A673 (cell line): Measurements from ENCODE around the gene FOXO1. TPM values are rescaled to one million over a fixed set of nuclear protein-coding genes. Genes with fewer than 3 reads are reported as not detected.

ENCODE experiments used
- BruUV-seq: library from RNA; stranded (reverse); fragments of 400-500 nt; replicated peaks from 2 replicates; lab custom pipeline; 2021; lab: Mats Ljungman, UMichigan
- CTCF ChIA-PET: fragments of 300-600 bp; sonication (Branson Sonifier 250); formaldehyde crosslinking; loops from one replicate; lab custom pipeline; 2022; ENCODE audit warnings: antibody characterized with exemption; lab: Charles Lee
- POLR2A ChIA-PET: fragments of 300-600 bp; sonication (Branson Sonifier 250); formaldehyde crosslinking; loops from one replicate; lab custom pipeline; 2022; ENCODE audit warnings: antibody characterized with exemption; ENCODE audit not compliant: low non-redundant PET; lab: Charles Lee
- DNase-seq: peaks from one replicate; pipeline ENCODE4 v3.0.0-alpha.2; 2015; ENCODE audit warnings: low spot score
- H3K27ac ChIP-seq: fragments of 200-600 bp; sonication (generic); 2 replicates; pipeline ENCODE4 v1.5.1; 2016; ENCODE audit warnings: mixed run types, low read depth, mild to moderate bottlenecking, mixed read lengths, antibody characterized with exemption, low read length; ENCODE audit not compliant: poor library complexity, severe bottlenecking
- H3K27me3 ChIP-seq: fragments of 200-600 bp; sonication (generic); replicated peaks from 2 replicates; pipeline ENCODE4 v1.6.1; 2017; ENCODE audit warnings: mixed run types, low read depth, mild to moderate bottlenecking, mixed read lengths, antibody characterized with exemption, low read length; ENCODE audit not compliant: insufficient read depth, poor library complexity
- H3K36me3 ChIP-seq: fragments of 200-600 bp; sonication (generic); 2 replicates; pipeline ENCODE4 v1.6.1; 2016; ENCODE audit warnings: mixed run types, mild to moderate bottlenecking, mixed read lengths, antibody characterized with exemption, low read length; ENCODE audit not compliant: insufficient read depth, poor library complexity, severe bottlenecking
- H3K4me1 ChIP-seq: fragments of 200-600 bp; sonication (generic); 2 replicates; pipeline ENCODE4 v1.6.1; 2017; ENCODE audit warnings: mixed run types, mild to moderate bottlenecking, mixed read lengths, antibody characterized with exemption, low read length; ENCODE audit not compliant: insufficient read depth, poor library complexity, severe bottlenecking
- H3K4me3 ChIP-seq: fragments of 200-600 bp; sonication (generic); 2 replicates; pipeline ENCODE4 v1.5.1; 2016; ENCODE audit warnings: low read depth, mixed run types, mild to moderate bottlenecking, mixed read lengths, low read length; ENCODE audit not compliant: poor library complexity, severe bottlenecking
- H3K9me3 ChIP-seq: fragments of 200-600 bp; sonication (generic); 2 replicates; pipeline ENCODE4 v1.6.1; 2016; ENCODE audit warnings: mixed run types, low read depth, mild to moderate bottlenecking, mixed read lengths, antibody characterized with exemption, low read length; ENCODE audit not compliant: poor library complexity, severe bottlenecking
- CTCF ChIP-seq: fragments of 300-800, 200-600 bp; sonication (generic); conservative IDR thresholded peaks from 2 replicates; pipeline ENCODE4 v1.5.1; 2017; ENCODE audit warnings: low read depth, mild to moderate bottlenecking, antibody characterized with exemption, low read length, moderate library complexity, mixed read lengths
- EZH2 ChIP-seq: fragments of 200-600 bp; sonication (generic); IDR thresholded peaks from 2 replicates; pipeline ENCODE4 v1.6.1; 2017; ENCODE audit warnings: borderline replicate concordance, low read depth, mild to moderate bottlenecking, mixed read lengths, antibody characterized with exemption, low read length; ENCODE audit not compliant: poor library complexity, severe bottlenecking
- intact Hi-C: fragments of 100-400 bp; cut with micrococcal nuclease; formaldehyde crosslinking; loops from one replicate; pipeline ENCODE4 v1.10.0; 2022; ENCODE audit not compliant: unreplicated experiment
- total RNA-seq: library from RNA; stranded (reverse); gene quantifications from 2 replicates; pipeline ENCODE4 v1.2.3, GENCODE V29; 2021

The FOXO1 gene
- total RNA-seq, 1 experiment from 2014 or later: 2.9 TPM

GRCh38 chr13:40617801-40618356 is 48.6 kb downstream of the FOXO1 start:
- no peak for DNase-seq

GRCh38 chr13:40615619-40616018 is 50.8 kb downstream of the FOXO1 start:
- ChIA-PET POLR2A (no interaction called here), CTCF (no interaction called here)
- TF ChIP-seq EZH2: no peak
- no peak for TF ChIP-seq CTCF
- no peak overlapping the region for H3K27ac ChIP-seq
- BruUV-seq: no TSS peak
- no peaks in the 10 kb centered on the region for H3K36me3 ChIP-seq
- no peak overlapping the region for H3K4me3 ChIP-seq
- intact Hi-C loops: no loop called here
- H3K9me3 ChIP-seq: no peaks in the 10 kb centered on the region
- no peak for DNase-seq
- no peaks in the 10 kb centered on the region for H3K27me3 ChIP-seq
- no peaks in the 10 kb centered on the region for H3K4me1 ChIP-seq

More at GRCh38 chr13:40617801-40618356, 48.6 kb downstream of the FOXO1 start:
- Histone ChIP-seq H3K4me3 (no peak overlapping the region), H3K9me3 (no peaks in the 10 kb centered on the region), H3K27me3 (no peaks in the 10 kb centered on the region), H3K36me3 (no peaks in the 10 kb centered on the region), H3K4me1 (no peaks in the 10 kb centered on the region), H3K27ac (no peak overlapping the region)
- no peak for TF ChIP-seq EZH2
- TF ChIP-seq CTCF: no peak
- ChIA-PET POLR2A (no interaction called here), CTCF (no interaction called here)
- BruUV-seq: no TSS peak
- intact Hi-C loops: no loop called here

- no peak overlapping the region for H3K27ac ChIP-seq
- no peak overlapping the region for H3K4me3 ChIP-seq
- BruUV-seq: no TSS peak
- H3K36me3 ChIP-seq: no peaks in the 10 kb centered on the region
- intact Hi-C loops: no loop called here
- no peaks in the 10 kb centered on the region for H3K9me3 ChIP-seq
- ChIA-PET POLR2A (no interaction called here), CTCF (no interaction called here)
- no peaks in the 10 kb centered on the region for H3K27me3 ChIP-seq
- H3K4me1 ChIP-seq: no peaks in the 10 kb centered on the region
- TF ChIP-seq EZH2 (no peak), CTCF (no peak)
- DNase-seq: no peak
Observed at GRCh38 chr13:40613914-40614313, 52.5 kb downstream of the FOXO1 start.
